Neuron (in vitro differentiated cells): ENCODE results near the gene SLAMF8.

Experiments used
- H2AFZ ChIP-seq: one replicate; pipeline ENCODE4 v1.6.1; 2013; ENCODE audit warnings: low read depth, mild to moderate bottlenecking, inconsistent platforms, low read length, moderate library complexity
- H3K27me3 ChIP-seq: one replicate; pipeline ENCODE4 v1.6.1; 2013; ENCODE audit warnings: low read length; ENCODE audit not compliant: insufficient read depth
- H3K36me3 ChIP-seq: one replicate; pipeline ENCODE4 v1.6.1; 2013; ENCODE audit warnings: low read length; ENCODE audit not compliant: insufficient read depth
- H3K4me1 ChIP-seq: one replicate; pipeline ENCODE4 v1.6.1; 2013; ENCODE audit warnings: low read length; ENCODE audit not compliant: insufficient read depth
- H3K4me3 ChIP-seq: 2 replicates; pipeline ENCODE4 v1.5.1; 2013; ENCODE audit warnings: mild to moderate bottlenecking, low read length, moderate library complexity
- H3K9me3 ChIP-seq: one replicate; pipeline ENCODE4 v1.6.1; 2013; ENCODE audit warnings: low read length

Gene SLAMF8

GRCh38 chr1:159826441-159827101 lies at the start of gene SLAMF8:
SLAMF8 (plus strand) TSS chr1:159826873; CDS start chr1:159826899, 26 bp downstream.
- Histone ChIP-seq H3K36me3 (no peaks in the 10 kb centered on the region), H3K4me3 (no peak within 1 kb of the TSS), H3K9me3 (no peaks in the 10 kb centered on the region), H2AFZ (no peak within 1 kb of the TSS), H3K27me3 (peaks cover 49% of the 10 kb centered on the region), H3K4me1 (no peaks in the 10 kb centered on the region)

- Histone ChIP-seq H3K9me3 (no peaks in the 10 kb centered on the region), H3K4me1 (no peaks in the 10 kb centered on the region), H2AFZ (no peak overlapping the region), H3K36me3 (no peaks in the 10 kb centered on the region), H3K4me3 (no peak overlapping the region), H3K27me3 (peaks cover 14% of the 10 kb centered on the region)
Observed at GRCh38 chr1:159778266-159778665, 48.4 kb upstream of the SLAMF8 start.

GRCh38 chr1:159779403-159779851 lies 47.2 kb upstream of the SLAMF8 start:
- Histone ChIP-seq H3K27me3 (peaks cover 14% of the 10 kb centered on the region), H3K36me3 (no peaks in the 10 kb centered on the region), H2AFZ (no peak overlapping the region), H3K4me3 (no peak overlapping the region), H3K4me1 (no peaks in the 10 kb centered on the region), H3K9me3 (no peaks in the 10 kb centered on the region)

- no peak within 1 kb of the TSS for H2AFZ ChIP-seq
- H3K4me3 ChIP-seq, result peak within 1 kb of the TSS; percentile 18
- H3K4me1 ChIP-seq, result no peaks in the 10 kb centered on the region
- no peaks in the 10 kb centered on the region for H3K9me3 ChIP-seq
- peaks cover 9% of the 10 kb centered on the region for H3K27me3 ChIP-seq
- H3K36me3 ChIP-seq, result no peaks in the 10 kb centered on the region
Observed at GRCh38 chr1:159780583-159781582, 45.8 kb upstream of the SLAMF8 start, which contains the start of gene DUSP23. DUSP23 (plus strand) TSS chr1:159780962; CDS start chr1:159781101, 139 bp downstream.

GRCh38 chr1:159781992-159782391 lies 44.7 kb upstream of the SLAMF8 start:
- Histone ChIP-seq H3K36me3 (no peaks in the 10 kb centered on the region), H3K27me3 (peaks cover 9% of the 10 kb centered on the region), H3K4me3 (no peak overlapping the region), H2AFZ (no peak overlapping the region), H3K4me1 (no peaks in the 10 kb centered on the region), H3K9me3 (no peaks in the 10 kb centered on the region)

GRCh38 chr1:159783724-159784123 lies 42.9 kb upstream of the SLAMF8 start:
- Histone ChIP-seq H2AFZ (no peak overlapping the region), H3K27me3 (peaks cover 9% of the 10 kb centered on the region), H3K36me3 (no peaks in the 10 kb centered on the region), H3K9me3 (no peaks in the 10 kb centered on the region), H3K4me3 (no peak overlapping the region), H3K4me1 (no peaks in the 10 kb centered on the region)

- Histone ChIP-seq H3K4me3 (no peak overlapping the region), H3K27me3 (peaks cover 9% of the 10 kb centered on the region), H3K36me3 (no peaks in the 10 kb centered on the region), H2AFZ (no peak overlapping the region), H3K9me3 (no peaks in the 10 kb centered on the region), H3K4me1 (no peaks in the 10 kb centered on the region)
Observed at GRCh38 chr1:159786465-159786864, 40.2 kb upstream of the SLAMF8 start.

GRCh38 chr1:159786966-159787365 lies 39.7 kb upstream of the SLAMF8 start:
- peaks cover 5% of the 10 kb centered on the region for H3K27me3 ChIP-seq
- H2AFZ ChIP-seq, result no peak overlapping the region
- no peaks in the 10 kb centered on the region for H3K4me1 ChIP-seq
- H3K4me3 ChIP-seq, result no peak overlapping the region
- H3K9me3 ChIP-seq, result no peaks in the 10 kb centered on the region
- H3K36me3 ChIP-seq, result no peaks in the 10 kb centered on the region

- H3K4me3 ChIP-seq, result no peak overlapping the region
- peaks cover under 1% of the 10 kb centered on the region for H3K27me3 ChIP-seq
- no peaks in the 10 kb centered on the region for H3K36me3 ChIP-seq
- no peaks in the 10 kb centered on the region for H3K9me3 ChIP-seq
- no peaks in the 10 kb centered on the region for H3K4me1 ChIP-seq
- no peak overlapping the region for H2AFZ ChIP-seq
Observed at GRCh38 chr1:159790237-159790917, 36.3 kb upstream of the SLAMF8 start.

- Histone ChIP-seq H3K36me3 (no peaks in the 10 kb centered on the region), H3K27me3 (peaks cover 7% of the 10 kb centered on the region), H3K4me1 (no peaks in the 10 kb centered on the region), H2AFZ (no peak overlapping the region), H3K4me3 (no peak overlapping the region), H3K9me3 (no peaks in the 10 kb centered on the region)
Observed at GRCh38 chr1:159791031-159791430, 35.6 kb upstream of the SLAMF8 start.

- H3K36me3 ChIP-seq, result no peaks in the 10 kb centered on the region
- no peak overlapping the region for H3K4me3 ChIP-seq
- H3K4me1 ChIP-seq, result no peaks in the 10 kb centered on the region
- H3K27me3 ChIP-seq, result peaks cover 8% of the 10 kb centered on the region
- H3K9me3 ChIP-seq, result no peaks in the 10 kb centered on the region
- H2AFZ ChIP-seq, result no peak overlapping the region
Observed at GRCh38 chr1:159791461-159791860, 35.2 kb upstream of the SLAMF8 start.

GRCh38 chr1:159795534-159795933 lies 31.1 kb upstream of the SLAMF8 start:
- Histone ChIP-seq H3K36me3 (no peaks in the 10 kb centered on the region), H3K4me1 (no peaks in the 10 kb centered on the region), H3K4me3 (no peak overlapping the region), H3K27me3 (peaks cover 18% of the 10 kb centered on the region), H2AFZ (no peak overlapping the region), H3K9me3 (no peaks in the 10 kb centered on the region)

GRCh38 chr1:159798893-159799292 lies 27.8 kb upstream of the SLAMF8 start:
- no peaks in the 10 kb centered on the region for H3K4me1 ChIP-seq
- no peak overlapping the region for H2AFZ ChIP-seq
- H3K27me3 ChIP-seq, result peaks cover 28% of the 10 kb centered on the region
- no peaks in the 10 kb centered on the region for H3K9me3 ChIP-seq
- no peaks in the 10 kb centered on the region for H3K36me3 ChIP-seq
- H3K4me3 ChIP-seq, result no peak overlapping the region
